ENCODE measurements around the gene BAZ1B.

DNA sequence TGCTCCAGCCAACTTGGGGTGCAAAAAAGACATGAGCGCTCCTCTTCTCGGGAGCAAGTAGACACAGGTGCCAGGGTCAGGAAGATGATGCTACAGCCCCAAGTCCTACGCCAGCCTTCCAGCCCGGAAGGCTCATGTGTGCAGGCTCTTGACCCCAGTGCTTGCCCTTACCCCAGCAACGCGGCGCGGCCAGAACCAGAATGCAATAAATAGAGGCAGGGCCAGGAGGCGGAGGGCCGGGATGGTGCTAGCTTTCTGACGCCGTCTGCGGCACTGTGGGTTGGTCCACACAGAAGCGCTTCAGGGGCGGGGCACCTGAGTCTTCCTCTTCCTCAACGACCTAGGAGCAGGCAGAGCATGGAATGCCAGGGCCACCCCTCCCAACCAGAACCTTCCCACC, 15.0 kb upstream of the BAZ1B start:
- TF ChIP-seq CTCF (tag by site-specific recombination; IDR thresholded peaks at IDR 0.05) (no peak), SALL2 (tag by site-specific recombination; IDR thresholded peaks at IDR 0.05; ENCODE audit: borderline replicate concordance) (no peak)

Data from HEK293 (cell line).